SKM-1 (cell line): ENCODE measurements around the gene PPM1H.
"Not testable (repeated sequence)": the region's sequence is repeated elsewhere in the genome, so short reads cannot be mapped to it uniquely, and the experiment has no call there.

Experiments used
- DNase-seq: peaks from one replicate; lab custom pipeline; 2025; ENCODE audit not compliant: unreplicated experiment; lab: John Stamatoyannopoulos, UW

The PPM1H gene

GRCh38 chr12:62910549-62911169 lies 24.3 kb downstream of the PPM1H start:
- no peak for DNase-seq

- no peak for DNase-seq
Measured at GRCh38 chr12:62909340-62909739, 25.6 kb downstream of the PPM1H start.

GRCh38 chr12:62908674-62909073 lies 26.3 kb downstream of the PPM1H start:
- DNase-seq = no peak

- DNase-seq = no peak
Measured at GRCh38 chr12:62907561-62907960, 27.4 kb downstream of the PPM1H start.

GRCh38 chr12:62907078-62907477 lies 27.9 kb downstream of the PPM1H start:
- no peak for DNase-seq

- DNase-seq = no peak
Measured at GRCh38 chr12:62903151-62903550, 31.8 kb downstream of the PPM1H start.

GRCh38 chr12:62900686-62901272 lies 34.2 kb downstream of the PPM1H start:
- DNase-seq = no peak

- no peak for DNase-seq
Measured at GRCh38 chr12:62899568-62900390, 35.2 kb downstream of the PPM1H start.

- no peak for DNase-seq
Measured at GRCh38 chr12:62898526-62898925, 36.4 kb downstream of the PPM1H start.

GRCh38 chr12:62895351-62895877 lies 39.5 kb downstream of the PPM1H start:
- no peak for DNase-seq

- no peak for DNase-seq
Measured at GRCh38 chr12:62893276-62893675, 41.7 kb downstream of the PPM1H start.

GRCh38 chr12:62891805-62892549 lies 43.0 kb downstream of the PPM1H start:
- no peak for DNase-seq

GRCh38 chr12:62888454-62889110 lies 46.4 kb downstream of the PPM1H start:
- no peak for DNase-seq

GRCh38 chr12:62886796-62887195 lies 48.2 kb downstream of the PPM1H start:
- DNase-seq = no peak

GRCh38 chr12:62885242-62885641 lies 49.7 kb downstream of the PPM1H start:
- DNase-seq = no peak

GRCh38 chr12:62884832-62885231 lies 50.1 kb downstream of the PPM1H start:
- DNase-seq = not testable (repeated sequence)

GRCh38 chr12:62882696-62883095 lies 52.3 kb downstream of the PPM1H start:
- DNase-seq = no peak

- DNase-seq = no peak
Measured at GRCh38 chr12:62882140-62882539, 52.8 kb downstream of the PPM1H start.

GRCh38 chr12:62879691-62880090 lies 55.3 kb downstream of the PPM1H start:
- DNase-seq = no peak

GRCh38 chr12:62879228-62879627 lies 55.7 kb downstream of the PPM1H start:
- DNase-seq = not testable (repeated sequence)

- no peak for DNase-seq
Measured at GRCh38 chr12:62878211-62878610, 56.7 kb downstream of the PPM1H start.
